Measurements from ENCODE around the gene NRL.

DNA sequence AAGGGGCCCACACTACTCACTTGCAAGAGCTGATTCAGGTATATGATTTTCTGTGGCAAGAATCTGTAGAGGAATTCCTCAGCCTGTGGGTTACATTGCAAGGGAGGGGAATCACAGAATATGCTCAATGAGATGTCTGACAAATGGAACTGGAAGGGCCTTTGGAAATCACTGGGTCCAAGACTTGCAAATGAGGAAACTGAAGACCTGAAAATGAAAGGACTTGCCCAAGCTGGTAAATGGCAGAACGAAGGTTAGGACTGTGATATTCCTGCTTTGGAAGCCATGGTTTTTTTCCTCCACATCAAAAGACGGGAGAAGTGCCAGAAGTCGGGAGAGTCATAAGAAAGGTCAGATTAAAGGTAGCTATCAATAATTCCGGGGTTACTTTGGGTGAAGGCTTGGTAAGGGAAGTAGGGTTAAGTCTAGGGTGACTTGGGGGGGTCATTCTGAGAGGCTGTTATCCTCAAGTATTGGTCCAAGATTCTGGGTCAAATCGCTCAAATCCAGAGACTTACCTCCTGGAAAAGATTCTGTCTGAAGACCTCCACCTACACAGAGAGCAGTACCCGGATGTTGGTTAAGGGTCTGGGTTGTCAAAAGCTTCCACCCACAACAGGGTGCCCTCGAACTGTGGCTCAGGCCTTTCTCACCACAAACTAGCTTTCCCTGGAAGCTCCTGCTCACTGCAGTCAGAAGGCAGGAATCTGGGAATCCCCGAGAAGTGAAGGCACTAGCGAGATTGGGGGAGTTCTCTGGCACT lies 31.1 kb upstream of the NRL start:
- TF ChIP-seq, protein P1, sequence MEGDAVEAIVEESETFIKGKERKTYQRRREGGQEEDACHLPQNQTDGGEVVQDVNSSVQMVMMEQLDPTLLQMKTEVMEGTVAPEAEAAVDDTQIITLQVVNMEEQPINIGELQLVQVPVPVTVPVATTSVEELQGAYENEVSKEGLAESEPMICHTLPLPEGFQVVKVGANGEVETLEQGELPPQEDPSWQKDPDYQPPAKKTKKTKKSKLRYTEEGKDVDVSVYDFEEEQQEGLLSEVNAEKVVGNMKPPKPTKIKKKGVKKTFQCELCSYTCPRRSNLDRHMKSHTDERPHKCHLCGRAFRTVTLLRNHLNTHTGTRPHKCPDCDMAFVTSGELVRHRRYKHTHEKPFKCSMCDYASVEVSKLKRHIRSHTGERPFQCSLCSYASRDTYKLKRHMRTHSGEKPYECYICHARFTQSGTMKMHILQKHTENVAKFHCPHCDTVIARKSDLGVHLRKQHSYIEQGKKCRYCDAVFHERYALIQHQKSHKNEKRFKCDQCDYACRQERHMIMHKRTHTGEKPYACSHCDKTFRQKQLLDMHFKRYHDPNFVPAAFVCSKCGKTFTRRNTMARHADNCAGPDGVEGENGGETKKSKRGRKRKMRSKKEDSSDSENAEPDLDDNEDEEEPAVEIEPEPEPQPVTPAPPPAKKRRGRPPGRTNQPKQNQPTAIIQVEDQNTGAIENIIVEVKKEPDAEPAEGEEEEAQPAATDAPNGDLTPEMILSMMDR (IDR thresholded peaks at IDR 0.05), result no peak
- no peak for TF ChIP-seq EZH2 (IDR thresholded peaks at IDR 0.05)
